Mononuclear cell (primary cell): Measurements from ENCODE around the gene ZSCAN22. TPM values are rescaled to one million over a fixed set of nuclear protein-coding genes. Genes with fewer than 3 reads are reported as not detected.
"Not testable (repeated sequence)": the region's sequence is repeated elsewhere in the genome, so short reads cannot be mapped to it uniquely, and the experiment has no call there.

Experiments
- H3K27me3 ChIP-seq: 2 replicates; pipeline ENCODE4 v1.6.0; 2011; ENCODE audit warnings: low read length, control low read depth; ENCODE audit not compliant: insufficient read depth
- H3K4me1 ChIP-seq: 2 replicates; pipeline ENCODE4 v1.5.1; 2011; ENCODE audit warnings: mild to moderate bottlenecking, low read length, control low read depth; ENCODE audit not compliant: insufficient read depth
- H3K4me3 ChIP-seq: 2 replicates; pipeline ENCODE4 v1.5.1; 2011; ENCODE audit warnings: mild to moderate bottlenecking, low read length, moderate library complexity
- H3K9me3 ChIP-seq: 2 replicates; pipeline ENCODE4 v1.5.1; 2011; ENCODE audit warnings: low read depth, mild to moderate bottlenecking, control low read depth, low read length
- total RNA-seq: library from RNA; depleted of rRNA; stranded (reverse); fragments of >200 nt; gene quantifications from one replicate; pipeline ENCODE4 v1.2.3, GENCODE V29; 2012

ZSCAN22 gene
- total RNA-seq, 1 donor = 0.52 TPM

DNA sequence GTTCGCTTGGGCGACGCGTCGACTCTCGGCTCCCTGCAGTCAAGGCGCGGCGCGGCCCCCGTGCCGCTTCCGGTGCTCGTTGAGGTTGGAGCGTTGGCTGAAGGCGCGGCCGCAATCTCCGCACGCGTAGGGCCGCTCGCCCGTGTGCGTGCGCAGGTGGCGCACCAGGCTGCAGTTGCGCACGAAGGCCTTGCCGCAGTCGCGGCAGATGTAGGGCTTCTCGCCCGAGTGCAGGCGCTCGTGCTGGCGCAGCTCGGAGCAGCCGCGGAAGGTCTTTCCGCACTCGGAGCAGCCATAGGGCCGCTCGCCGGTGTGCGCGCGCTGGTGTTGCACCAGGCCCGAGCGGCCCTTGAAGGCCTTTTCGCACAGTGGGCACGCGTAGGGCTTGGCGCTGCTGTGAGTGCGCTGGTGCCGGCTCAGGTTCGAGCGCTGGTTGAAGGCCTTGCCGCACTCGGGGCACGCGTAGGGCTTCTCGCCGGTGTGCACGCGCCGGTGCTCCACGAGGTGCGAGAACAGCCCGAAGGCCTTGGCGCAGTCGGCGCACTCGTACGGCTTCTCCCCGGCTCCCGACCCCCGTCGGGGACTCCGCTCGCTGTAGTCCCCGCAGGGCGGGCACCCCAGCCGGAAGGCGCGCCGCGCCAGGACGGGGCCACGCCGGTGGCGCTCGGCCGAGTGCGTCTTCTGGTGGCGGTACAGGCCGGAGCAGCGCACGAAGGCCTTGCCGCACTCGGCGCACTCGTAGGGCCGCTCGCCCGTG, 41.1 kb downstream of the ZSCAN22 start:
- H3K9me3 ChIP-seq = no peaks in the 10 kb centered on the region
- peaks cover 18% of the 10 kb centered on the region for H3K4me1 ChIP-seq
- no peak overlapping the region for H3K4me3 ChIP-seq
- H3K27me3 ChIP-seq = no peaks in the 10 kb centered on the region

DNA sequence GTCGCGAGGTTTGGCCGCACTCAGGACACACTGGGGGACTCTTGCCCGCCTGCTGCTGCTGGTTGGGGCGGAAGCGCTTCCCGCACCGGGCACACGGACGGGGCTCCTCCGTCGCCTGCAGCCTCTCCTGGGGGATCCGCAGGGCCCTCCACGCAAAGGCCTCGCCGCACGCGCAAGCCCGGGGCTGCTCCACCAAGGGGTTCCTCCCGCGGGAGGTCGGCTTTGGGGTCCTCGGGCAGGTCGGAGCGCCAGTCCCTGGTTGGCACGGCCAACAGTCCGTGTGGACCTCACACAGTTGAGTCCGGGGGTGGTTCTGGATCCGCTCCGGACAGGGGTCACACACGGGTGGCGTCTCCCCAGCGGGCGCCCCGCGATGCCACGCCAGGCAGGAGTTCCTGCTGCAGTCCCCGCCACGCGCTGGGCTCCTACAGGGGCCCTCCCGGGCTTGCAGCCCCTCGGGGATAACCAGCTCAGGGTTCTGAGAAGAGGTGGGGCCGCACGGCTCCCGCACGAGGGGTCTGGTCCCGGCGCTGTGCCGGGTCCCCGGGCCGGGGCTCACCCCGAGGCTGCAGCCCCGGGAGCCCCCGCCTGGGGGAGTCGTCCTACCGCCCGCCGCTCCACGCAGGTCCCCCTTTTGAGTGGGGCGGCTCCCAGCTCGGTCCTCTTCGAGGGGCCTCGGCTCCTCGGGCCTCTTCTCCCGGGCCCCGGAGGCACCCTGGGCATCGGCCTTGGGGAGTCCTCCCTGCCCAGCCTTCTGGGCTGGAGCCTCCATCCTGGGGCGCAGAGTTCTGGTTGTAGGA, 42.0 kb downstream of the ZSCAN22 start:
- peaks cover 9% of the 10 kb centered on the region for H3K4me1 ChIP-seq
- no peak overlapping the region for H3K4me3 ChIP-seq

DNA sequence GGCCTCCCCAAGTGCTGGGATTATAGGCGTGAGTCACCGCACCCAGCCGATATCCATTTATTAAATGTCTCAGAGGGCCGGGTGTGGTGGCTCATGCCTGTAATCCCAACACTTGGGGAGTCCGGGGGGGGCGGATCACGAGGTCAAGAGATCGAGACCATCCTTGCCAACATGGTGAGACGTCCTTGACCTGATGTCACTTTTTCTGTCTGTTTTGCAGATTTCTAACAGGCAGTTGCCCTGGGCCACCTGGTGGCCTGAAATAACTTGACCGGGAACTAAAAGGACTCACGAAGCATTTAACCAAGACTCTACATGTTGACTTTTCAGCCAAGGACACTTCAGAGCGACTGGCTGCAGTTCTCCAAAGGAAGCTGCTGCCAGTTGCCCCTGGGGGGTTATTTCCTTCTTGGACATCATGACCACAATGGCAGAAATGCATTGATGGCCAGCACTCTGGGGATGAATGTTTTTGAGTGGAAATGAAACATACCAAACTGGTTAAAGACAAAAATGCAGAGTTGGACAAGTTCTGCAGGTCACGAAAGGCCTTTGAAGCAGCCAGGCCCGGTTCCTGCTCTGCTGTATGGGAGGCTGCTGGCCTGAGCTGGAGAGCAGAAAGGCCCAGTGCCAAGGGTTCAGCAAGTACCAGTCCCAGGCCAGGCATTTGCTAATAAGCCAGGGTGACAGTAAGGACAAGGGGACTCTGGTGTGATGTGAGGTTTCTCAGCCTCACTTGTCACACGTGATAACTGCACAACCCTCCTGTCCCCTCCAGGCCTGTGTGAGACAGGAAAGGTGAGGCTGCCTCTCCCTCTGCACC, 45.7 kb downstream of the ZSCAN22 start:
- no peaks in the 10 kb centered on the region for H3K4me1 ChIP-seq
- no peaks in the 10 kb centered on the region for H3K9me3 ChIP-seq
- H3K4me3 ChIP-seq = no peak overlapping the region
- no peaks in the 10 kb centered on the region for H3K27me3 ChIP-seq

More for the DNA sequence above, 42.0 kb downstream of the ZSCAN22 start:
- Histone ChIP-seq H3K9me3 (no peaks in the 10 kb centered on the region), H3K27me3 (no peaks in the 10 kb centered on the region)

DNA sequence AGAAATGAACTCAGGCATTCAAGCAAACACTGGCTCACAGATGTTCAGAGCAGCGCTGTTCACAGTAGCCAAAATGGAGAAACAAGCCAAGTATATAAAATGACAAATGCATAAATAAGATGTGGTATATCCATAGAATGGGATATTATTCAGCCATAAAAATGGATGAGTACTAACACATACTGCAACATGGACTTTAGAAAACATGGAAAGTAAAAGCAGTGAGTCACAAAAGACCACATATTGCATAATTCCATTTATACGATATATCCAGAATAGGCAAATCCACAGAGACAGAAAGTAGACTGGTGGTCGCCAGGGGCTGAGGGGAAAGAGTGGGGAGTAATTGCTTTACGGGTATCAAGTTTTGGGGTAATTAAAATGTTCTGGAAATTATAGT, 47.4 kb downstream of the ZSCAN22 start:
- H3K9me3 ChIP-seq = no peaks in the 10 kb centered on the region
- no peaks in the 10 kb centered on the region for H3K27me3 ChIP-seq

DNA sequence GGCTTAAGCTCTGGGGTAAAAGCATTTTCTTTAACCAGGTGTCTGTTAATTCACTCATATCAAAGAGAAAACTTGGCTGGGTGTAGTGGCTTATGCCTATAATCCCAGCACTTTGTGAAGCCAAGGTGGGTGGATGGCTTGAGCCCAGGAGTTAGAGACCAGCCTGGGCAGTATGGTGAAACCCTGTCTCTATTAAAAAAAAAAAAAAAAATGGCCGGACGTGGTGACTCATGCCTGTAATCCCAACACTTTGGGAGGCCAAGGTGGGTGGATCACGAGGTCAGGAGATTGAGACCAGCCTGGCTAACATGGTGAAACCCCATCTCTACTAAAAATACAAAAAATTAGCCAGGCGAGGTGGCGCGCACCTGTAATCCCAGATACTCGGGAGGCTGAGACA, 49.9 kb downstream of the ZSCAN22 start:
- H3K4me1 ChIP-seq = peaks cover 19% of the 10 kb centered on the region
- H3K4me3 ChIP-seq, H3K27me3 ChIP-seq, H3K9me3 ChIP-seq: not testable (repeated sequence)

More for the DNA sequence above, 47.4 kb downstream of the ZSCAN22 start:
- peaks cover 1% of the 10 kb centered on the region for H3K4me1 ChIP-seq
- H3K4me3 ChIP-seq = no peak overlapping the region

DNA sequence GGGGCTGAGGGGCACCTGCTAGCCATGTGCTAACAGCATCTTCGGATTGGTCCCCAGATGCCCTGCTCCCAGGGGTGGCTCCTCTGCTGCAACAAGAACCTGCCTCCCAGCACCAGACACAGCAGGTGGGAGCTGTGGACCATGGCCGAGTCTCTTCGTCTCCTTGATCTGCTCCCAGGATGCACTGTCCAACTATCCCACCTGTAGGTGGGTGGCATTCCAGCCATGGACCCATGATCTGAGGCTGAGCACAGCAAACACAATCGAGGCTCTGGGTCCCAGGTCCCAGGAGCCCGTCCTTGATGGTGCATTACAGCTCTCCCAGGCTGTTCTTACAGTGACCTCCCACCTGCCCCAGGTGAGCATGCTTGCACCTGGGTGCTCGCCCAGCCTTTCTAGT, 52.5 kb downstream of the ZSCAN22 start:
- Histone ChIP-seq H3K4me3 (no peak overlapping the region), H3K4me1 (peaks cover 25% of the 10 kb centered on the region), H3K27me3 (no peaks in the 10 kb centered on the region), H3K9me3 (no peaks in the 10 kb centered on the region)

DNA sequence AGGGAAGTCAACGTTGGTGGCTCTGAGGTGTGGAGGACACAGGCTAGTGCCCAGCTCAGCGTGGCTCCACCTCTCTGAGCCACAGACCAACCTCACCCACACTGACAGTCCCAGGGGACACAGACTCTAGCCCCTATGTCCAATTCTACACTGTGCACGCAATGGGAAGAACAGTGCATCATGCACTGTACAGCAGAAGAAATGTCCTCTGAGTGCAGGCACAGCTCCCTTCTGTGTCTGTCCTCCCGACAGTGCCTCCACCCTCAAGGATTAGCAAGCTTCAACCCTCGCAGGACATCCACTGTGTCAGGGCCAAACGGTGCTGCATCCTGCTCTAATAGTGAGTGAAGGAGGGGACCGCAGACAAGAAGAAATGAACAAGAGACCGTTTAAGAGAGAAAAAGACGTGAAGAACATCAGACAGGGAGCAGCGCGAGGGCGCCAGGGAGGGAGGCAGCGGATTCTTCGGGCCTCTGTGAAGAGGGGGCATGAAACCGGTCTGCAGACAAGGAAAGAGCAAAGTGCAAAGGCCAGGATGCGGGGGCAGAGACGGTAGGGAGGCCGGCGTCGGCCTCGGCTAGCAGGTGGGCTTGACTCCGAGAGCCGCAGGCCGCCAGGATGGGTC, 53.4 kb downstream of the ZSCAN22 start:
- no peaks in the 10 kb centered on the region for H3K27me3 ChIP-seq
- H3K4me1 ChIP-seq = peaks cover 25% of the 10 kb centered on the region
- H3K4me3 ChIP-seq = peak overlapping the region; percentile 69
- H3K9me3 ChIP-seq = no peaks in the 10 kb centered on the region

DNA sequence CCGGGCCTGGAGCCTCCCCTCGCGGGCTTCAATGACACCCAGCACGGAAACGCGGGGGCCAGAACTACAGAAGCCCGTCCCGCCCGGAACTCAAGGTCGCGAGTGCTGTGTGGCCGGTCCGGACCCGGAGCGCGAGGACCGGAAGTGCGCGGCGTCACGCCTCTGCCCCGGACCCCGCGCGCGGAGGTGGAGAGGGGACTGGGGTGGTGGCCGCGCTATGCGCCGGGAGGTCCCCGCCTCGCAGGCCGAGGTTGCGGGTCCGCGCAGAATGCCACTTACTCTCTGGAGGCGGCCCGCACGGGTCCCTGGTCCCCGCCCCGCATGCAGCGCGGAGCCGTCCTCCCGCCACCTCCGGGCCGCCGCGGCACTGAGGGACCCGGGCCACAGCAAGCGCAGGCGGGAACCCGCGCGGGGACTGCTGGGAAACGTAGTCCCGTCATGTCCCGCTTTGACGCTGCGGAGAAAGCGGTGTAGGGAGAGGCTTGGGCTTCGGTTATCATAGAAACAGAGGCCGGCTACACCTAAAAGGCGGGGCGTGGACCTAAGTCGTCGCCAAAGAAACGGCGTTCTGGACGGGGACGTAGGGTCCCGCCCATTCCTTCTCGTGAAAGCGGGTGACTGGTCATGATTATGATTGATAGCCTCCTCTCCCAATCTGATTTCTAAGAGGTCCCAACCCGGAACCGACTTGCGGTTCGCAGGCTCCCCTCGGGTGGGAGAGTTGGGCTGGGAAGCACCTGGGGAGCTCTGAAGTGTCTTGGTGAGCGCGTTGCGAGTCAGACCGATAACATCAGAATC, 54.1 kb downstream of the ZSCAN22 start, which contains the start of gene ZNF837:
ZNF837 (minus strand) TSS at position 369 of the 798 bp plus-strand sequence. CDS start 11,698 bp downstream, outside the sequence.
- Histone ChIP-seq H3K9me3 (no peaks in the 10 kb centered on the region), H3K4me1 (peaks cover 30% of the 10 kb centered on the region), H3K4me3 (peak within 1 kb of the TSS; percentile 69), H3K27me3 (no peaks in the 10 kb centered on the region)

DNA sequence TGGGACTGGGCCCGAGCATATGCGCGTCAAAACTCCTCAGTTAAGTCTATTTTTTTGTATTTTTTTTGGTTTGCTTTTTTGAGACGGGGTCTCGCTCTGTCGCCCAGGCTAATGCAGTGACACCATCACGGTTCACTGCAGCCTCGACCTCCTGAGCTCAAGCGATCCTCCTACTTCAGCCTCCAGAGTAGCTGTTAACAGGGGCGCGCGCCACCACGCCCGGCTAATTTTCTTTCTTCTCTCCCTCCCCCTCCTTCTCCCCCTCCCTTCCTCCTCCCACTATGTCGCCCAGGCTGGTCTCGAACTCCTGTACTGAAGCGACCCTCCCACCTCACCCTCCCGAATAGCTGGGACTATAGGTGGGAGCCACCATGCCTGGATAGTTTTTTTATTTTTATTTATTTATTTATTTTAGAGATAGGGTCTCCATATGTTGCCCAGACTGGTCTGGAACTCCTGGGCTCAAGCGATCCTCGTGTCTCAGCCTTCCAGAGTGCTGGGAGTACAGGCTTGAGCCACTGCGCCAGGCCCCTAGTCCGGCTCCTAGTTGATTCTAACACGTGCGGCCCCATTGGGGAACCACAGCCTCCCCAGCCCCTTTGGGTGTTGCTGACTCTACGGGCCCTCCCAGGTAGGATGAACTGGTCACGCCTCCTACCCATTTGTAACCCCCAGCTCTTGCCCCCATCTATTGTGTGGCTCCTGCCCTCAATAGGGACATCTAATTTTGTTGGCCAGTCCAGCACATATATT, 54.8 kb downstream of the ZSCAN22 start:
- H3K4me1 ChIP-seq = peaks cover 37% of the 10 kb centered on the region
- H3K27me3 ChIP-seq = no peaks in the 10 kb centered on the region
- H3K4me3 ChIP-seq = peak overlapping the region; percentile 69
- H3K9me3 ChIP-seq = no peaks in the 10 kb centered on the region

DNA sequence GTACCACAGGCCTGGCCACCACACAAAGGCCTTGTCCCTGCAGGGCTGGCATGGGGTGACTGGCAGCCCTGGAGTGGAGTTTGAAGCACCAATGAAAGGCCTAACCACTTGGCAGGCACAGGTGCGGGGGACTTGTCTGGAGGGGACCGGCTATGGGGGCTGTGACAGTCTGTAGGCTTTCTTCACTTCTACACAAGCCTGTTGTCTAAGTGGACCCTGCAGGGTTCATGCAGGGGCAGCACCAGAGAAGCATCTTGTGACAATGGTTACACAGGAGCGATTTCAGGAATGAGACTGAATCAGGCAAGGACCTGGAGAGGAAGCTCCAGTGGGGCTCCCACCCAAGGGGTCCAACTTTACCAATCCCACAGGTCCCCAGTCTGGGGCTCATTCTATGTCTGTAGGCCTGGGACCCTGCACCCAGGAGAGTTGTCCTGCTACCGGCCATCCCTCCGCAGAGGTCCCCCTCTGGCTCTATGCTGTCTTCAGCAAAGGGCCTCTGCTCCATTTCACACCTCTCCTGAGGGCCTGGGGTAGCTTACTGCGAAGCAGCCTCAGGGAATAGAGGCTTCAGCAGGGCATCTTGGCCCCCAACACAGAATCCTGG, 56.3 kb downstream of the ZSCAN22 start:
- peaks cover 46% of the 10 kb centered on the region for H3K4me1 ChIP-seq
- H3K9me3 ChIP-seq = no peaks in the 10 kb centered on the region
- H3K27me3 ChIP-seq = no peaks in the 10 kb centered on the region
- H3K4me3 ChIP-seq = no peak overlapping the region

DNA sequence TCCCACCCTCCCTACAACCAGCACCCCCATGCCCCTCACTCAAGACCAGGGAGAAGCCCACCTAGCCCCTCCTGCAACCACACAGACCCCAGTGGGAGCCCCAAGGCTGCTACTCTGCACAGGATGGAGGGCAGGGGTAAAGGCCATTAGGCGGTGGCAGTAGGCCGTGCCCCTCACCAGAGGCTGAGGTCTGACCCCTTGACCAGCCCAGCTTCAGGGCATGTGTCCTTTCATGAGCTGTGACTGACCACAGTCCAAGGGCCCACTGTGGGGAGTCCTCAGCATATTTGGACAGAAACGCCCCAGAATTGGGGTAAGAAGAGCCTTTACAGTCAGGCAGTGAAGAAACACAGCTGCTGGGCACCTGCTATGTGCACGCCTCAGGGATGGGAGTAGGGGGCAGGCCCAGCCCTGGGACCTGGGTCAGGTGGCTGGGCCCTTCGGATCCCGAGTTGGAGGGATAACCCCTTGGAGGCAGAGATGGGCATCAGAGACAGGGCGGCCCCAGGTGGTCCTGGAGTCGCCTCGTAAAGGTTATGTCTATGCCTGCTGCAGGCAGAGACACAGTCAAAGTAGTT, 58.6 kb downstream of the ZSCAN22 start:
- H3K4me1 ChIP-seq = peaks cover 41% of the 10 kb centered on the region
- no peak overlapping the region for H3K4me3 ChIP-seq
- H3K9me3 ChIP-seq = no peaks in the 10 kb centered on the region
- no peaks in the 10 kb centered on the region for H3K27me3 ChIP-seq

DNA sequence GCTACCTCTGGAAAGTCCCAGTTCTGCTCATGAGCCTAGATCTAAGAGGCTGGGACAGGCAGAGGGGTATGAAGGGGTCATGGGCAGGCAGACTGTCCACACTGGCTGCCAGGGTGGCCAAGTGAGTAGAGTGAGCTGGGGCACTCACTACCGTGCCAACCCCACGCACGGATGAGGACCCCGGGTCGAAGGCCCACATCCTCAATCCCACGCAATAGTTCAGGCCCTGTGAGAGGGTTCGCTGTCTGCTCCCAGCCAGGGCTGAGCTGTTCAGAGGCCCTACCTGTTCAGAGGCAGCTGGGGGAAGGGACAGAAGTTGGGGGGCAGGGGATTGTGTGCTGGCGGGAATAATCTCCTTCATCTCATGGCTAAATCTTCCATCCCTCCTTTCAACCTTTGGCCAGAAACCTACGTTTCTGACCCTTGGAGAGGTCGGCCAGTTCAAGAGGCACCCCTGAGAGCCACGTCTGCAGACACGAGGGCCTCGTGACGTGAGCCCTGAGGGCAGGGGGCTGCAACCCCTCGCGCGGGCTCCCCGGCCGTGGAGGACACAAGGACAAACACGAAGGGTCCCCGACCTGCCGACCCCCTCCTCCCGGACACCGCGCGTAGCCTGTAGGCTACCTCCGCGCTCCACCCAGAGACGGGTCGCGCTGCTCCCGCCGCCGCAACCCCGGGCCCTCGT, 59.2 kb downstream of the ZSCAN22 start:
- Histone ChIP-seq H3K27me3 (no peaks in the 10 kb centered on the region), H3K9me3 (no peaks in the 10 kb centered on the region), H3K4me1 (peaks cover 40% of the 10 kb centered on the region), H3K4me3 (peak overlapping the region; percentile 82)
